ENCODE data around the gene SPAG4.

Gene SPAG4

DNA sequence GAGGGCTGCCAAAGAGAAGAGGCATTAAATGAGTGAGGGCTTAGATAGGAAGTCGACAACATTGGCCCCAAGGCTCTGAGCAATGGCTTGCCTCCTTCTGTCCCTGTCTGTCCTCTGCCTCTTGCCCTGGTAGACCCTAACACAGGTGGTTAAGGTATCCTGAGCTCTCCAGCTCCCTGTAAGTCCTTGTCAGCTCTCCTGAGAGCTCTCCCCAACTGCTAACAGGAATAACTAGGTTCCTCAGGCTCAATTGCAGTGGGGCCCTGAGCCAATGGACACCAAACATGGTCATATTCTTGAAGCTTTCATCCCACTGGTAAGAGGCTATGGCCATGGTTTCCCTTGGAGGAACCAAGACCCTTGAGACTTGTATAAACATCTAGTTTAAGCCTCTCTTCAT, 54.1 kb downstream of the SPAG4 start:
- Mint-ChIP-seq H3K4me3 (no peak overlapping the region), H3K27ac (no peak overlapping the region), H3K27me3 (no peaks in the 10 kb centered on the region), H3K9me3 (no peaks in the 10 kb centered on the region), H3K36me3 (ENCODE audit: low read depth) (peaks cover 46% of the 10 kb centered on the region), H3K4me1 (ENCODE audit: low read depth) (peaks cover 5% of the 10 kb centered on the region)

Measured in stimulated activated naive CD8-positive, alpha-beta T cell treated with anti-CD3 and anti-CD28 coated beads, Interleukin-15, Interleukin-2, amounts not matched to agents 100 ng/mL and 50 ng/mL, for 24 hours (primary cell).